Neural progenitor cell (in vitro differentiated cells): ENCODE measurements around the gene SCLT1.

Experiments
- CTCF ChIP-seq: fragments of 200-600 bp; sonication (generic); IDR thresholded peaks from 2 replicates; pipeline ENCODE4 v1.5.1; 2017; ENCODE audit warnings: antibody characterized with exemption, mild to moderate bottlenecking
- EZH2 ChIP-seq: fragments of 200-600 bp; sonication (generic); IDR thresholded peaks from 2 replicates; pipeline ENCODE4 v1.6.1; 2017; ENCODE audit warnings: antibody characterized with exemption, mild to moderate bottlenecking, moderate library complexity
- EZH2phosphoT487 ChIP-seq: fragments of 200-600 bp; sonication (generic); IDR thresholded peaks from 2 replicates; pipeline ENCODE4 v1.6.1; 2017; ENCODE audit warnings: antibody characterized with exemption

- TF ChIP-seq CTCF (no peak), EZH2 (no peak), EZH2phosphoT487 (no peak)
Measured at GRCh38 chr4:128856246-128856645, 237.1 kb downstream of the SCLT1 start.
